Hippocampal formation (tissue), 2 donors: ENCODE data around the gene KIF5B.

Experiments
- DNase-seq, 2 donors: peaks; one replicate each; lab custom pipeline; 2025; lab: John Stamatoyannopoulos, UW

Gene KIF5B

DNA sequence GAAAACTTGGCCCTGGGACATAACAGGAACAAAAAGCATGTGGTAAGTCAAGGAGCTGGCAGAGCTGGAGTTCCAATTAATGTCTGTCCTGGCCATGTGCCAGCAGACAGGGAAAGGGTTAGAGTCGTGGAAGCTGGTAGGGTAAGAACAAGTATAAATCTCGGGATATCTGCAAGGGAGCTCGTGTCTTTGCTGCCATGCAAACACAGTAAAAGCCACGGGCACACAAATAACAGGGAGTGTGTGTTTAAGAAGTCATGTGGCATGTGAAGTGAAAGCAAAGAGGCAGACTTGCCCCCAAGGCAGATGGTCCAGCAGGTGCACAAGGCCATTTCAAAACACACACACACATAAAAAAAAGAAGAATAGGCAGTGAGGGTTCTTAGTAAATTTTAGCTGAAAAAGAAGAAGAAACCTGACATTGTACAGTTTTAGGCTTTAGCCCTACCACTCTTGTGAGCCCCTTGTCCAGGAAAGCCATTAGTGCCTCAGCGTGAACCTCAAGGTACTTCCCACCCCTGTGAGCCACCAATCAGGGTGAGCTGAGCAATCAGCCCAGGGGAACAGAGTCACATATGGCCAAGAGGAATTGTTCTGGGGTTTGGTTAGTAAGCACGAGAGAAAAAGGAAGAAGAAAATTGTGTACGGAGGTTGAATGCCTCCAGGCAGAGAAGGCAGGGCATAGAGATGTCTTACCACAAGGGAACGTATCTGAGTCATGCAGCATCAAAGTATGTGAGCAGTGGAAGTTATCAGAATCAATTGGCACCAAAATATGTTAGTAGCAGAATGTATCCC lies 94.7 kb downstream of the KIF5B start:
- peak in 1 of 2 donors; percentile 15 for DNase-seq

- DNase-seq, result no peak
These were observed 96.6 kb downstream of the KIF5B start for GRCh38 chr10:31959461-31960173.
